Frontal cortex (tissue), 4 donors: Measurements from ENCODE around the gene IPCEF1. TPM values are rescaled to one million over a fixed set of nuclear protein-coding genes. Genes with fewer than 3 reads are reported as not detected.
A peak's percentile ranks its signal among the peaks of the same experiment; 100 is the strongest.
"Not testable (repeated sequence)": the region's sequence is repeated elsewhere in the genome, so short reads cannot be mapped to it uniquely, and the experiment has no call there.

Experiments
- DNase-seq, 2 donors: peaks; one replicate each; pipeline ENCODE4 v3.0.0; 2012; ENCODE audit warnings: low spot score in 2 of 2
- FAIRE-seq: peaks from 2 replicates; lab custom pipeline; 2012; peaks lifted over from hg19 to GRCh38; lab: Jason Lieb, UNC
- total RNA-seq: library from RNA; depleted of rRNA; stranded (reverse); fragments of >200 nt; gene quantifications from one replicate; pipeline ENCODE4 v1.2.3, GENCODE V29; 2014
- donor health status: control.
- donor health status: control.
- donor health status: control.

IPCEF1 gene
- total RNA-seq, 1 donor from 2014 or later: 10.6 TPM

GRCh38 chr6:154233383-154233782, 123.2 kb downstream of the IPCEF1 start:
- FAIRE-seq: no peak
- DNase-seq: no peak

DNA sequence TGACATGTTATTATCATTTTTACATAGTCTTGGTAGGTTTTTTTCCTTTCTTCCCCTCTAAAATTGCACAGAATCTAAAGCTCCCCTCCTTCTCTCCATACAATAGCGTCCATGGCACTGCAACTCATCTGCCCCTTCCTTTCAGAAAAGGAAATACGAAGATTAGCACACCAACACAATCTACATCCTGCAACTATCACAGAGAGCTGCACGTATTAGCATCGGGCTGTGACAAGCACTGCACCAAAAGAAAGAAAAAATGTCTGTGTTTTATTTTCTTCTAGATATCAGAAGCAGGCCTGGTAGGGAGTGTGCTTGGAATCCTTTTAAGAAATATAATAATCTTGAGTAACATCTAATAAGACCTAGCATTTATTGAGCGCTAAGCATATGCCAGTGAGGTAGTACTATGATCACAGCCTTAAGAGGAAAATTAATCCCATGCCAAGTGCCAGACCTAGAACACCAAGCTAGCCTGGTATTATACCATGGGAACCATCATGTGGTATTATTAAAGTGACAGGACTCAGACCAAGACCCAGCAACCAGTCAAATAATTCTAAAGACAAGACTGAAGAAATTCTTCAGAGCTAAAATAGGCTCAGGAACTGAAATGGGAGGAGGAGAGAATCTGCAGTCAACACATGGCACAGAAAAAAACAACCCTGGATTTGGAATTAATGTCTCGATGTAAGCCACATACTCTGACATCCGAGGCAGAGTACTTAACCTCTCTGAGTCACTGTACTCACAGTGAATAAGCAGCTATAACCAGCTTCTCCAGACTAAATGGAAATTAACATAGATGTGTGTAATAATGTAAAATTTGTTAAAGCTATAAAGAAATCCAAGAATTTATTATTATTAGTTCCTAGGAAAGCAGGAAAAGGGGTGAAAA, 124.3 kb downstream of the IPCEF1 start:
- FAIRE-seq (no peak), DNase-seq (no peak)

DNA sequence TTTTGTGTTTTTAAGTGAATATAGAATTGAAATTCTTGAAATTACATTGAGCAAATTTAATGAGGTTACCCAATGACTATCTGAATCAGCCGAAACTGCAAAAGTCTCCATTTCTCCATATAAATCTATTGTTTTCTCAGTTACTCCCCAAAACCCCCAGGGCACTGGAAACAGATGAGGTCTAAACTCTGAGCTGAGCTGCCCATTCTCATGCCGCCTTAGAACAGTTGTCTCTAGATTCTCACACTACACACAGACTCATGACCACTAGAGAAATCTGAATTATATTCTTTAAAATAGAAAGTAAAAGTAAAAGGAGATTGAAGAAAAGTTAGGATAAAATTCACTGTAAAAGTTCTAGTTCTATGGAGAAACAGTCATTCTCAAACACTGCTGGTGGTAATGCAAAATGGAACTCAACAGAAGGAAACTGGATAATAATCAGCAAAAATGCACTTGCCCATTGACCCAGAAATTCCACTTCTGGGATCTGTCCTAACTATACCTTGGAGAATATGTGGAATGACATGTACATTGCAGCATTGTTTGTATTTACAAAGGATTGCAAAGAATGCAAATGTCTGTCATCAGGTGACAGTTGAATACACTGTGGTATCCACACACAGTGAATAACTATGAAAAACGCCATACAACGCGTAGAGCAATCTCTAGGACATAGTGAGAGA, 125.5 kb downstream of the IPCEF1 start:
- DNase-seq (no peak), FAIRE-seq (no peak)

- DNase-seq: no peak
- no peak for FAIRE-seq
These were observed 126.2 kb downstream of the IPCEF1 start for GRCh38 chr6:154230393-154230792.

- FAIRE-seq: no peak
- no peak for DNase-seq
These were observed 126.8 kb downstream of the IPCEF1 start for GRCh38 chr6:154229786-154230185.

DNA sequence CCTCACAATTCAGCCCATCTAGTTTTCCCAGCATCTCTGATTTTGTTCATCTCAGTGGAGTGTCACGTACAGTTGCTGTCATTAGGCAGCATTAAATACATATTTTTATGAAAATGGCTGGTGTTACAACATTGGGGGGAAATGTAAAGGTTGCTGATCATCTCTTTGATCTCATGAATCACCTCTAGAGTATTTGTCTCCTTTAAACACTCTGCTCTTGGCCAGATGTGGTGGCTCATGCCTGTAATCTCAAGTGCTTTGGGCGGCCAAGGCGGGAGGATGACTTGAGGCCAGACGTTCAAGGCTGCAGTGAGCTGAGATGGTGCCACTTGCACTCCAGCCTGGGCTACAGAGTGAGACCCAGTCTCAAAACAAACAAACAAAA, 128.1 kb downstream of the IPCEF1 start:
- DNase-seq (no peak), FAIRE-seq (no peak)

- DNase-seq: no peak
- FAIRE-seq: no peak
These were observed 128.6 kb downstream of the IPCEF1 start for GRCh38 chr6:154227862-154228520.

DNA sequence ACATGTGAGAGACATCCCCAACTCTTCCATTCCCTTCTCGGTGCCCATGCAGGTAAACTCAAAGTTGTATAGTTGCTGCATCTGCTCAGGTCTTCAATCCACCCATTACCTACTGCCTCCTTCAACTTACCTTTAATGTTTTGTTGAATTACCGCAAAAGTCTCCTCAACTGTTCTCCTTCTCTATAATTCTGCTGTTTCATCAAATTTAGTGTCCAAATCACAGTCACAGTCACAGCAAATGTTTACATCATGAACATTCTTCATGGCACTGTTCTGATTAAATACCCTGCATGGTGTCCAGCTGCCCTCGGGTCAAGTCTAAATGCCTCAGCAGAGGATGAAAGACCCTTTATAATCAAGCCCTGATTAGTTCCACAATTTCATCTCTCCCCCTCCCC, 130.1 kb downstream of the IPCEF1 start:
- DNase-seq (no peak), FAIRE-seq (no peak)

DNA sequence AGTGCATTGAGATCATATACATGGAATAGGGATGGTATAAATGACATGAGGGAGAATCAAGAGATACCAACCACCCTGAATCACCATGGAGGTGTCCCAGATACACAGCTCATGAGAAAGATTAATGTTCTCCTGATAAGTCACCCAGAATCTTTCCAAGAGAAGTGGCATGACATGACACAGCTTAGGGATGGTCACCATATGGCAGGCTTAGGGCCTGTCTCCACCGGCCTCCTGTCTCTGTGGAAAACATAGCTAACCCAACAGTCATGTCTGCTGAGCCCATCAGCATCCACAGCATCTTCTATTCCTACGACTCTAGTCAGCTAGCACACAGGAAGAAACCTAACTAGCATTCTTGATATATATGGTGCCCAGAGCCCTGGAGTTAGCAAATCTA, 133.3 kb downstream of the IPCEF1 start:
- DNase-seq (no peak), FAIRE-seq (no peak)

GRCh38 chr6:154222716-154223115, 133.9 kb downstream of the IPCEF1 start:
- FAIRE-seq (no peak), DNase-seq (no peak)

DNA sequence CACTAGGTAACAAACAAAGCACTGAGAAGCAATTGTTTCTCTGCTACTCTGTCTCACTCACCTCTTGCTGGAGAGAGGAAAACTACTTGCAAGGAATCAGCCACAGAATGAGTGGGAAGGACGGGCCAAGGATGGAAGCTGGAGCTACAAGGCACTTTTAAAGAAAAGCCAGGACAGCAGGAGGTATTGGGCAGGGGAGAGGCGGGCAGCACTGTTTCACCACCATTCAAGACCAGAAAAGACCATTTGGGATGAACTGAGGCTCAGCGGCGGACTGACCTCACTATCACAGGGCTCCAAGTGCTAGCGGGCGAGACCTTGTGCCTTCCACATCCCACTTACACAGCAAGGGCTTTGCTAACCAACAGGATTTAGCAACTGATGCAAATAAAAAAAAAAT, 137.4 kb downstream of the IPCEF1 start:
- FAIRE-seq (no peak), DNase-seq (no peak)

DNA sequence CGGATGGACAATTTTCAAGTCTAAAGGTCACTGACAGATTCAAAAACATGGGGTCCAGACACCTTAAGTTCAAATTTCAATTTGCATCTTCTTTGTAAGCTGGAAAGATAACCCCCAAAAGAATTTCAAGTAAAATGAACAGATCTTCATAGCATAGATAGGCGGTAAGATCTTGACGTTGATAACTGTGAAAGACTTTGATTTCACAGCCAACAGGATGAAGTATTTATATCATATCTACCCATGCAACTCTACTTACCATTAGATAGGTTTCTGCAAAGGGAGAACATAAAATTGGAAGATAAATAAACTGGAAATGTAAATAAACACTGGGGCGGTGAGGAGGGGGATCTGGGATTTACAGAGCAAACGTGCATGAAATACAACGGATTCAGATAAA, 137.8 kb downstream of the IPCEF1 start:
- FAIRE-seq (no peak), DNase-seq (no peak)

GRCh38 chr6:154218301-154218700, 138.3 kb downstream of the IPCEF1 start:
- FAIRE-seq: no peak

DNA sequence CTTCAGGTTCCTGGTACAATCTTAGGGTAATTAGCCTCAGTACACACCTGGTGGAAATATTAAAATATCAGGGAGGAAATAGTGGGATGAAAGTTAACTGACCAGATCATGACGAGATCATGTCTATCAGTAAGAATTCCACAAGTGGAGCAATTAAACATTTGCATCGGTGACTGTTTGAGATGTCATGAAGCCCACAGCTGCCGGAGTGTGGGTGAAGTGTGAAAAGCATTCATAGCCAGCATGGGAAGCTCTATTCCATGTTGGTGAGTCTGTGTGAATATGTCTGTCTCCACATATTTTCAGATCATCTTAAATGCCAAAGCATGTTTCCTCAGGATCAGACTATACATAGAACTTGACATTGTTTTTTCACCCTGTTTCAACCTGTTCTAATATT, 142.8 kb downstream of the IPCEF1 start:
- FAIRE-seq (no peak), DNase-seq (no peak)

More at GRCh38 chr6:154218301-154218700, 138.3 kb downstream of the IPCEF1 start:
- no peak for DNase-seq

DNA sequence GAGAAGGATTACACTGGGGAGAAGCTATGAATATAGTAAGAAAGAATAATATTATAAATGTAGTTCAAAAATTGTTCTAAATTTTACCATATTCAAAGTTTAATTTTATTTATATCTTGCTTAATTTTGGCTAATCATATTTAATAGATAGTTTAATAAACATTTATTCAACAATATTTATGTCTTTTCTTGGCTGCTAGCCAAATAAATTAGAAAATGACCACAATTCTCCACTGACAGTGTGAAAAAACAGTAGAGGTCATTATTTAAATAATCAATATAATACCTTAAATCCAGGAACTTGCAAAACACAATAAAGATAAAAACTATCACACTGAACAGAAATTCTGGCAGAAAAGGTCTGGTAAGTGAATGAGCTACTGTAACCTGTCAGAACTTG, 145.9 kb downstream of the IPCEF1 start:
- FAIRE-seq: peak; percentile 50
- DNase-seq: no peak

DNA sequence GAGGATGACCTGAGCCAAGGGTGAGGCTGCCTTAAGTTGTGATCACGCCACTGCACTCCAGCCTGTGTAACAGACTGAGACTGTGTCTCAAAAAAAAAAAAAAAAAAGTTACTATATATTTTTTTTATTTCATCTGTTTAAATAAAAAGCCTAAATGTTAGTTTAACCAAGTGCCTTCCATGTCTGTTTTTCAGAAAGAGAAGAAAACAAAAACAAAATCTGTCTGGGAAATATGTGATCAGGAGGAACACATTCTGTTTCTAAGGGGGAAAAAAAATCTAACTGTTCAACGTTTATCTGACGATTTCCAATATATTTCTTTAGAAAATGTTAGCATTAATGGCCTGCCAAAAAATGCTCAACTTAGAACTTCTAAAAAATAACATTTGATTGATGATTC, 147.0 kb downstream of the IPCEF1 start:
- no peak for FAIRE-seq
- no peak for DNase-seq

- FAIRE-seq: no peak
- no peak for DNase-seq
These were observed 149.6 kb downstream of the IPCEF1 start for GRCh38 chr6:154206996-154207395.

GRCh38 chr6:154206141-154206540, 150.5 kb downstream of the IPCEF1 start:
- FAIRE-seq: no peak

DNA sequence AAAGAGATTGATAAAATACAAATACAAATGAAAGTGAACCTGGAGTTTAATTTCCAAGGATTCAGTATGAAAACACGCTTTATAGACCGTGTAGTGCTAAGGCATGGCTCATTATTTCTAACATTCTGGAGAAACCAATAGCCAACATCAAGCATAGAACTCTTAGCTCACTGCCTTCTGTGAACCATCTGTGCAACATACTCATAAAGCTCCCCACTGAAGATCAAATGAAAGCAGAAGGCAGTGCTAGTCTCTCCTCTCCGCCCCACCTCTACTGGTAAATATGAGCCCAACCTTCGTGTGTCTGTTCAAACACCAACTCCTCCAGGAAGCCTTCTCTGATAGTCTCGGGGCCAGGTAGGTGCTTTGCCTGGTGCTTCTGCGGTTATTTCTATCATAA, 153.6 kb downstream of the IPCEF1 start:
- DNase-seq (no peak), FAIRE-seq (no peak)

More at GRCh38 chr6:154206141-154206540, 150.5 kb downstream of the IPCEF1 start:
- DNase-seq: no peak

DNA sequence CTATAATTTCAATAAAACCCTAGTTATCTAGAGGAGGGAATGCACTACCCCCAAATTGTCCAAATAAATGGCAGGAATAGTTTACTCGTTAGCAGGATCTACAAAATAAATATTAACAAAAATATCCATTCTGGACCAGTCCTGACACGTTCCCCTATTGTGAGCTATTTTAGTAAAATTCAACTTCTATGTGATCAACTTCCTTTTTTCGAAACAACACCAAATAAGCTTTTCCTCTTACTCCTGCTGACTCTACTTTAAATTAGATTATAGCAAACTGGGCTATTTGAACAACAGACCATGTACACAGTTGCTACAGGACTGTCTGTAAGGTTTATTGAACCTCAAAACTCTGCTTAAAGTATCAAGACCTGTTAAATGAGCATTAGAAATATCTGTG, 154.3 kb downstream of the IPCEF1 start:
- FAIRE-seq (no peak), DNase-seq (no peak)

DNA sequence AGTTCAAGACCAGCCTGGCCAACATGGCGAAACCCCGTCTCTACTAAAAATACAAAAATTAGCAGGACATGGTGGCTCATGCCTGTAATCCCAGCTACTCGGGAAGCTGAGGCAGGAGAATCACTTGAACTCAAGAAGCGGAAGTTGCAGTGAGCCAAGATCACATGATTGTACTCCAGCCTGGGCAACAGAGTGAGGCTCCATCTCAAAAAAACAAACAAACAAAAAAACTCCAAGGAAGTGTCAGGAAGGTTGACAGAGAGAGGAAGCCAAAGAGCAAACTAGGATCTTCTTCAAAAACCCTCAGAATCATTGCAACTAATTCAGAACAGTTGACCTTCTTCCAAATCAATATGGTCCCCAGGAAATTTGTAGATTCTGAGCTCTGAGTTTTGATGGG, 154.9 kb downstream of the IPCEF1 start:
- not testable (repeated sequence) for FAIRE-seq, DNase-seq
